ENCODE results near the gene CCL17.
"Not testable (repeated sequence)": the region's sequence is repeated elsewhere in the genome, so short reads cannot be mapped to it uniquely, and the experiment has no call there.

CCL17 gene

DNA sequence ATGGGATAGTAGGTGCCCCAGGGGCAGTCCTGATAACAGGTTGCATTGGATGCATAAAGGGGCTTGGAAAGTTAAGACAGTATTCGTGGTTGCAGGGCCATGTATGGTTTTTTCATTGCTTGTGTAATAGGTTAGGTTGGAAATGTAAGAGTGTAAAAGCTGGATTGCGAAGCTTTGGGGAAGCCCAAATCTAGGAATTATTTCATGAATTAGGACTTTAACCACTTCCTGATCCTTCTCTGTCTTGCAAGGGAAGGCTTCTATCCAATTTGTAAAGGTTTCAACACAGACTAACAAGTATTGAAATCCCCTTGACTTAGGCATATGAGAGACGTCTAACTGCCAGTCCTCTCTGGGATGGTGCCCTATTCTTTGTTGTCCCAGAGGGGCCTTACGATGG, 7.8 kb upstream of the CCL17 start:
- no peak for DNase-seq (ENCODE audit: low read depth)

GRCh38 chr16:57397493-57397892, 7.1 kb upstream of the CCL17 start:
- not testable (repeated sequence) for DNase-seq (ENCODE audit: low read depth)

GRCh38 chr16:57401943-57402640, 2.5 kb upstream of the CCL17 start:
- no peak for DNase-seq (ENCODE audit: low read depth)

GRCh38 chr16:57405097-57405496, 530 bp downstream of the CCL17 start:
- DNase-seq (ENCODE audit: low read depth): no peak

- no peak for DNase-seq (ENCODE audit: low read depth)
These were observed 2.3 kb downstream of the CCL17 start for GRCh38 chr16:57406881-57407280.

GRCh38 chr16:57407521-57408353, 3.2 kb downstream of the CCL17 start:
- no peak for DNase-seq (ENCODE audit: low read depth)

- no peak for DNase-seq (ENCODE audit: low read depth)
These were observed 4.5 kb downstream of the CCL17 start for GRCh38 chr16:57409065-57409464.

GRCh38 chr16:57409870-57410587, 5.5 kb downstream of the CCL17 start:
- DNase-seq (ENCODE audit: low read depth): no peak

DNA sequence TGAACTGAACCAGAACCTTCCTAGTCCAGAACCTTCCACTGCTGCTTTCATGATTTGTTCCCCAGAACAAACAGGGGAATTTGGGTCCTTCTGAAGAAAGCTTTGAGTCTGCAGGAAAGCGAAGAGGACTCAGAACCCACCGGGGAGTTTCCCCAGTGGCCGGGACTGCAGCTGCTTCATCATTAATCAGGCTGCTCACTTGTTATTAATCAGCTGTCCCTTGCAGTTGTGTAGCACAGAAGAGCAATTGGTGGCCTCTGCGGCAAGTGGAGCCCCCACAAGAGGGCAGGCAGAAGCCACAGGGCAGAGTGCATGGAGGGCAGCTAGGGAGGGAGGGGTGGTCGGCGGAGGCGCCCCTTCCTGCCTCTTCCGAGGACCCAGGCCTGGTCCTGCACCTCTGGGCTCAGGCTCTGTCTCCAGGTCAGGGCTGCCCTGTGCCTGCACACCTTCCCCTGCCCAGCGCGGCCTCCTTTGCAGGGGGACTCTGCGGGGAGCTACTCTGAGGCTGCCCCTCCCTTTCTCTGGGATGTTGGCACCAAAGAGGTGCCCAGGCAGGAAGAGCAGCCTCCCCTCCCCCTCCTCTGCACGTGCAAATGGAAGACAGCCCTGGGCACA, 6.9 kb downstream of the CCL17 start:
- no peak for DNase-seq (ENCODE audit: low read depth)

GRCh38 chr16:57412584-57412983, 8.0 kb downstream of the CCL17 start:
- no peak for DNase-seq (ENCODE audit: low read depth)

- DNase-seq (ENCODE audit: low read depth): no peak
These were observed 8.7 kb downstream of the CCL17 start for GRCh38 chr16:57413301-57413730.

DNA sequence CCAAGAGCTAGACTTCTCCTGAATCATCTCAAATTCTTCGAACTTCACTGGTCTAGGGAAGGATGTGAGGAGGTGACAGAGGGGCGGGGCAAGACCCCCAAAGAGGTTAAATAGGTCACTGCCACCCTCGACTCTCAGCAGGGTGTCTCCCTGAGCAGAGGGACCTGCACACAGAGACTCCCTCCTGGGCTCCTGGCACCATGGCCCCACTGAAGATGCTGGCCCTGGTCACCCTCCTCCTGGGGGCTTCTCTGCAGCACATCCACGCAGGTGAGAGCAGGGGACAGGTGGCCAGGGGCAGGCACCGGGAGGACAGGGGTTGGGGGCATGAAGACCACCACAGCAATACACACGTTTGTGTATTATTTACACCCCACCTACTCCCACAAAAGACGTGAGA, 9.2 kb downstream of the CCL17 start:
- no peak for DNase-seq (ENCODE audit: low read depth)

DNA sequence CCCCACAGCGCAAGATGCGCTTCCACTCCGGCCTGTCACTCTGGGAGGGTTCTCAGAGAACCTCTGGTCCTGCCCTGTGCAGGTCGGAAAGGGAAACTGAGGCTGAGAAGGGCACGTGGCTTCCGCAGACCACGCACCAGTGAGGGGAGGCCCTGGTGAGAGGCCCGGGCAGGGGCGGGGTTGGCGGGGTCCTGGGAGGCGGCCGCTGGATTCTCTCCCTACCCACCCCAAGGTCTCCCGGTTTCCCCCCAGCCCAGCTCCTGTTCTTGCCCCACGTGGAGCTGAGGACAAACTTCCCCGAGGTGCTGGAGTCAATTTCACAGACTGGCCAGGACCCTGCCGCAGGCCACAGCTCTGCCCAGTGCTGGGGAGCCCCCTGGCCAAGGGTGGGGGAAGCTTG, 11.5 kb downstream of the CCL17 start:
- DNase-seq (ENCODE audit: low read depth): no peak

- no peak for DNase-seq (ENCODE audit: low read depth)
These were observed 14.9 kb downstream of the CCL17 start for GRCh38 chr16:57419506-57419905.

GRCh38 chr16:57422026-57422944, 17.7 kb downstream of the CCL17 start:
- no peak for DNase-seq (ENCODE audit: low read depth)

- DNase-seq (ENCODE audit: low read depth): no peak
These were observed 18.6 kb downstream of the CCL17 start for GRCh38 chr16:57423152-57423551.

GRCh38 chr16:57424583-57424982, 20.0 kb downstream of the CCL17 start:
- DNase-seq (ENCODE audit: low read depth): no peak

GRCh38 chr16:57426356-57426755, 21.8 kb downstream of the CCL17 start:
- DNase-seq (ENCODE audit: low read depth): no peak

GRCh38 chr16:57427307-57427706, 22.7 kb downstream of the CCL17 start:
- DNase-seq (ENCODE audit: low read depth): no peak

GRCh38 chr16:57427824-57428223, 23.3 kb downstream of the CCL17 start:
- no peak for DNase-seq (ENCODE audit: low read depth)

- no peak for DNase-seq (ENCODE audit: low read depth)
These were observed 26.4 kb downstream of the CCL17 start for GRCh38 chr16:57430955-57431354.
